Mesendoderm (in vitro differentiated cells): ENCODE measurements around the gene LGALS12.
A peak's percentile ranks its signal among the peaks of the same experiment; 100 is the strongest.
"Not testable (repeated sequence)": the region's sequence is repeated elsewhere in the genome, so short reads cannot be mapped to it uniquely, and the experiment has no call there.

Source experiments
- DNase-seq: peaks from one replicate; pipeline ENCODE4 v3.0.0; 2013
- H2AK5ac ChIP-seq: 2 replicates; pipeline ENCODE4 v1.6.1; 2013; ENCODE audit warnings: low read length, inconsistent platforms
- H2BK120ac ChIP-seq: 2 replicates; pipeline ENCODE4 v1.6.1; 2013; ENCODE audit warnings: low read depth, mild to moderate bottlenecking, low read length, moderate library complexity, mixed read lengths
- H2BK15ac ChIP-seq: replicated peaks from 2 replicates; pipeline ENCODE4 v1.6.1; 2013; ENCODE audit warnings: low read depth, mild to moderate bottlenecking, moderate library complexity
- H2BK5ac ChIP-seq: 2 replicates; pipeline ENCODE4 v1.6.1; 2013; ENCODE audit warnings: low read length, inconsistent platforms
- H3K18ac ChIP-seq: 2 replicates; pipeline ENCODE4 v1.6.1; 2013; ENCODE audit warnings: mild to moderate bottlenecking, low read length, mixed read lengths
- H3K23ac ChIP-seq: one replicate; pipeline ENCODE4 v1.6.1; 2013; ENCODE audit warnings: low read length
- H3K27ac ChIP-seq: 2 replicates; pipeline ENCODE4 v1.5.1; 2013; ENCODE audit warnings: low read depth, mild to moderate bottlenecking, inconsistent platforms, low read length, moderate library complexity
- H3K27me3 ChIP-seq: 2 replicates; pipeline ENCODE4 v1.6.1; 2013; ENCODE audit warnings: low read length, control low read depth, mild to moderate bottlenecking, inconsistent platforms; ENCODE audit not compliant: insufficient read depth, poor library complexity
- H3K36me3 ChIP-seq: 2 replicates; pipeline ENCODE4 v1.6.1; 2013; ENCODE audit warnings: low read length, inconsistent platforms; ENCODE audit not compliant: control insufficient read depth, insufficient read depth
- H3K4ac ChIP-seq: one replicate; pipeline ENCODE4 v1.6.1; 2013; ENCODE audit warnings: low read depth, mild to moderate bottlenecking, low read length, moderate library complexity
- H3K4me1 ChIP-seq: 2 replicates; pipeline ENCODE4 v1.6.1; 2013; ENCODE audit warnings: low read depth, low read length, inconsistent platforms; ENCODE audit not compliant: control insufficient read depth
- H3K4me2 ChIP-seq: 2 replicates; pipeline ENCODE4 v1.6.1; 2013; ENCODE audit warnings: low read length
- H3K4me3 ChIP-seq: 2 replicates; pipeline ENCODE4 v1.5.1; 2013; ENCODE audit warnings: mild to moderate bottlenecking, low read length
- H3K56ac ChIP-seq: one replicate; pipeline ENCODE4 v1.6.1; 2013; ENCODE audit warnings: low read length
- H3K79me1 ChIP-seq: 2 replicates; pipeline ENCODE4 v1.6.1; 2013; ENCODE audit warnings: low read length, inconsistent platforms
- H3K79me2 ChIP-seq: 2 replicates; pipeline ENCODE4 v1.6.1; 2013; ENCODE audit warnings: mild to moderate bottlenecking, low read length; ENCODE audit not compliant: control insufficient read depth, insufficient read depth
- H3K9ac ChIP-seq: 2 replicates; pipeline ENCODE4 v1.6.1; 2013; ENCODE audit warnings: low read length, inconsistent platforms
- H4K5ac ChIP-seq: one replicate; pipeline ENCODE4 v1.6.1; 2013; ENCODE audit warnings: low read length
- H4K8ac ChIP-seq: one replicate; pipeline ENCODE4 v1.6.1; 2013; ENCODE audit warnings: low read depth, mild to moderate bottlenecking, control low read depth, low read length, moderate library complexity
- WGBS: extraction: QIAGEN DNeasy Blood & Tissue Kit; methylation state at CpG from one replicate; pipeline ENCODE4 v1.1.7; 2013; ENCODE audit warnings: low lambda C conversion rate, missing lambda C conversion rate; ENCODE audit not compliant: insufficient coverage; ENCODE audit errors: extremely low coverage; 5-methylcytosine and 5-hydroxymethylcytosine counted together

Gene LGALS12

GRCh38 chr11:63530021-63530420 lies 24.1 kb downstream of the LGALS12 start:
- no peaks in the 10 kb centered on the region for H3K79me2 ChIP-seq
- H2BK15ac ChIP-seq, result no peak overlapping the region
- H3K18ac ChIP-seq, result peak overlapping the region; percentile 94
- peak overlapping the region; percentile 75 for H3K56ac ChIP-seq
- peak overlapping the region; percentile 27 for H2AK5ac ChIP-seq
- no peak overlapping the region for H3K23ac ChIP-seq
- no peak overlapping the region for H4K5ac ChIP-seq
- H3K9ac ChIP-seq, result no peak overlapping the region
- no CpG with 5 or more reads among the region's 2 CpGs for WGBS
- no peak overlapping the region for H4K8ac ChIP-seq
- H3K27ac ChIP-seq, result peak overlapping the region; percentile 90
- H3K36me3 ChIP-seq, result no peaks in the 10 kb centered on the region
- H3K27me3 ChIP-seq, result no peaks in the 10 kb centered on the region
- peak overlapping the region; percentile 99 for H3K4ac ChIP-seq
- no peak overlapping the region for H3K4me3 ChIP-seq
- peaks cover 10% of the 10 kb centered on the region for H3K4me1 ChIP-seq
- H2BK5ac ChIP-seq, result peak overlapping the region; percentile 91
- H2BK120ac ChIP-seq, result peak overlapping the region; percentile 97
- H3K4me2 ChIP-seq, result no peak overlapping the region
- no peaks in the 10 kb centered on the region for H3K79me1 ChIP-seq
- DNase-seq, result peak; percentile 32

DNA sequence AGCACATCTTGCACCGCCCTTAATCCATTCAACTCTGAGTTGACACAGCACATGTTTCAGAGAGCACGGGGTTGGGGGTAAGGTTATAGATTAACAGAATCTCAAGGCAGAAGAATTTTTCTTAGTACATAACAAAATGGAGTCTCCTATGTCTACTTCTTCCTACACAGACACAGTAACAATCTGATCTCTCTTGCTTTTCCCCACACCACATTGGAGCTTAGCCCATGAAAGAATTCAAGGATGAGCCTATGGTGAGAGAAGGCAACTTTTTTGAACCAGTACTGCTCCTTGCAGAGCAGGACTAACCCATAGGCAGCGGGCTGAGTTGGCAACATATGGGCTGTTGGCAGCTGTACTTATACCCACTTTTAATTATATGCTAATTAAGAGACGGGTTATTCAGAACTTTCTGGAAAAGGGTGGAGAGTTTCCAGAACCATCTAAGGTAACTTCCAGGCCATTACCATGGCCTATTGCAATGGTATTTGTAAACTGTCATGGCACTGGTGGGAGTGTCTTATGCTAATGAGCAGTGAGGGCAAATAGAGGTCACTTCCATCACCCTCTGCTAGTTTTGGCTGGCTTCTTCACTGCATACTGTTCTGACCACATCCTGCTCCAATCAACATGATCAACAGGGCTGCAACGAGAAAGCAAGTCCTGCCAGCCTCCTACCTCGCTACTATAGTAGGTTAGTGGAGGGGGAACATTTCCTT lies 25.3 kb downstream of the LGALS12 start:
- H3K4me3 ChIP-seq, H4K5ac ChIP-seq, H3K4me2 ChIP-seq, H3K27me3 ChIP-seq, H2BK15ac ChIP-seq, H3K9ac ChIP-seq, H2AK5ac ChIP-seq, H3K79me2 ChIP-seq, H3K79me1 ChIP-seq, H4K8ac ChIP-seq, H3K23ac ChIP-seq, H3K36me3 ChIP-seq: not testable (repeated sequence)
- Histone ChIP-seq H3K4ac (peak overlapping the region; percentile 48), H3K4me1 (peaks cover 10% of the 10 kb centered on the region), H3K27ac (peak overlapping the region; percentile 48), H2BK5ac (peak overlapping the region; percentile 60), H3K18ac (peak overlapping the region; percentile 21), H3K56ac (peak overlapping the region; percentile 69), H2BK120ac (peak overlapping the region; percentile 8)
- WGBS, result no CpG with 5 or more reads among the region's 6 CpGs
- DNase-seq, result peak; percentile 96

- Histone ChIP-seq H3K79me2 (no peaks in the 10 kb centered on the region), H2AK5ac (no peak overlapping the region), H2BK15ac (no peak overlapping the region), H4K5ac (no peak overlapping the region), H3K4ac (no peak overlapping the region), H2BK5ac (peak overlapping the region; percentile 19), H3K23ac (no peak overlapping the region), H3K4me3 (no peak overlapping the region), H3K27me3 (no peaks in the 10 kb centered on the region), H3K4me2 (no peak overlapping the region), H3K27ac (peak overlapping the region; percentile 48), H4K8ac (no peak overlapping the region), H3K79me1 (no peaks in the 10 kb centered on the region), H3K36me3 (no peaks in the 10 kb centered on the region), H2BK120ac (no peak overlapping the region), H3K4me1 (peaks cover 10% of the 10 kb centered on the region), H3K56ac (no peak overlapping the region), H3K18ac (no peak overlapping the region), H3K9ac (no peak overlapping the region)
- no CpG with 5 or more reads among the region's 2 CpGs for WGBS
- peak; percentile 49 for DNase-seq
These were observed 26.2 kb downstream of the LGALS12 start for GRCh38 chr11:63532117-63532516.

DNA sequence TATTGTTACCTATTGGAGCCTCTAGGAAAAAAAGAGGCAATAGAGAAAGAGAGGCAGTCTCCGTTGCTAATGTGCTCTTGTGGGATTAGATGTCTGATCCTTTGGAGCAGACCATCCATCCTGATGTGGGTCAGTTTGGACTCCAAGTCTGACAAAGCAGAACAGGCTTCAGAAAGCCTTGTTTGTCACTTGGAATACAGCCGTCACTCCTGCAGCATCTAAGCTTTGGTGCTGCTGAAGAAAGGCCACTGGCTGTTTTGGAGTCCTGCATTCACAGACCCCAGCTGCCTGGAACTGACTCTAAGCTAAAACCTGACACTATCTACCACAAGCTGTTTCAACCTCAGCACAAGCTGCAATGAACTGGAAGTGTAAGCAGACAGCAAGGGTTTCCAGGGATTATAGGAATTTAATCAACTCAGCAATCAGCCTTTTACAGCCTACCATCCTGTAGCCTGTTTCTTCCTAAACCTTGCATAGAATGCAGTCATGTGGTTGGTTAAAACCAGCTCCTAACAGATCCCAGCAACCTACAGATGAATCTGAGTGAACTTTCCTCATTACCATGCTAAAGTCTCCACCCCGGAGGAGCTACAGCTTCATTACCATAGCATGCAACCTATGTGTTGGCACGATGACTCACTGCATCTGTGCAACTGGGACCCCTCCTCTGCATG lies 27.1 kb downstream of the LGALS12 start:
- peaks cover 10% of the 10 kb centered on the region for H3K4me1 ChIP-seq
- H2BK5ac ChIP-seq, result peak overlapping the region; percentile 75
- no CpG with 5 or more reads among the region's 4 CpGs for WGBS
- no peak overlapping the region for H3K4ac ChIP-seq
- no peaks in the 10 kb centered on the region for H3K79me1 ChIP-seq
- no peak overlapping the region for H2BK120ac ChIP-seq
- no peaks in the 10 kb centered on the region for H3K36me3 ChIP-seq
- H3K27ac ChIP-seq, result no peak overlapping the region
- no peak overlapping the region for H3K4me3 ChIP-seq
- H3K79me2 ChIP-seq, result no peaks in the 10 kb centered on the region
- no peak overlapping the region for H4K8ac ChIP-seq
- no peak overlapping the region for H4K5ac ChIP-seq
- peak overlapping the region; percentile 48 for H2AK5ac ChIP-seq
- H3K27me3 ChIP-seq, result no peaks in the 10 kb centered on the region
- DNase-seq, result peak; percentile 77
- H3K56ac ChIP-seq, result peak overlapping the region; percentile 75
- H3K18ac ChIP-seq, result peak overlapping the region; percentile 43
- H2BK15ac ChIP-seq, result no peak overlapping the region
- H3K23ac ChIP-seq, result no peak overlapping the region
- H3K9ac ChIP-seq, result no peak overlapping the region
- no peak overlapping the region for H3K4me2 ChIP-seq

DNA sequence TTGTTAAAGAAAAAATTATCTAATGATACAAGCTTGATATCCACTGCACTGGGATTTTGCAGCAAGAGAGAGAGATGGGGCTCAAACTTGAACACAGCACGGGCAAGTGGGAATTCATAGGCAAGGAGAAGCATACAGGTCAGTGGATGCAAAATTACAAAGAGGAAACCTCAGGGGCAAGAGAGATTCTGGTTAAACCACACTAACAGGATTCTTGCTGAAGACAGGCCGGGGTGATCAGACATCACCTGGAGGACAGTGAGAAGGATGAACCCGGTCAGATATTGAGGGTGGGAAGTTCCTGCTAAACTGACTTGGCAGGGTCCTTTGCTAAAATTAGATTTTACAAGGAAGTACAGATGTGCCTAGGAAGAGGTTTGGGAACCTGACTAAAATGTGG lies 28.2 kb downstream of the LGALS12 start:
- no peak for DNase-seq
- no peak overlapping the region for H2BK15ac ChIP-seq
- no peaks in the 10 kb centered on the region for H3K27me3 ChIP-seq
- no peaks in the 10 kb centered on the region for H3K36me3 ChIP-seq
- H2AK5ac ChIP-seq, result no peak overlapping the region
- peaks cover 7% of the 10 kb centered on the region for H3K4me1 ChIP-seq
- no peak overlapping the region for H3K4ac ChIP-seq
- no peak overlapping the region for H3K56ac ChIP-seq
- no peak overlapping the region for H3K18ac ChIP-seq
- H4K8ac ChIP-seq, result no peak overlapping the region
- H2BK120ac ChIP-seq, result no peak overlapping the region
- no peak overlapping the region for H3K4me2 ChIP-seq
- no peaks in the 10 kb centered on the region for H3K79me1 ChIP-seq
- no CpG with 5 or more reads among the region's 3 CpGs for WGBS
- no peaks in the 10 kb centered on the region for H3K79me2 ChIP-seq
- H3K4me3 ChIP-seq, result no peak overlapping the region
- H3K23ac ChIP-seq, result no peak overlapping the region
- H3K27ac ChIP-seq, result no peak overlapping the region
- no peak overlapping the region for H4K5ac ChIP-seq
- H3K9ac ChIP-seq, result no peak overlapping the region
- no peak overlapping the region for H2BK5ac ChIP-seq
